PC-9 (cell line): Measurements from ENCODE around the gene SDHA. TPM values are rescaled to one million over a fixed set of nuclear protein-coding genes. Genes with fewer than 3 reads are reported as not detected.
"Not testable (repeated sequence)": the region's sequence is repeated elsewhere in the genome, so short reads cannot be mapped to it uniquely, and the experiment has no call there.

Experiments
- BruUV-seq: library from RNA; stranded (reverse); fragments of 400-500 nt; replicated peaks from 2 replicates; lab custom pipeline; 2021; lab: Mats Ljungman, UMichigan
- CTCF ChIA-PET: fragments of 300-600 bp; sonication (Branson Sonifier 250); formaldehyde crosslinking; loops from one replicate; lab custom pipeline; 2022; ENCODE audit warnings: antibody characterized with exemption; lab: Charles Lee
- POLR2A ChIA-PET: fragments of 300-600 bp; sonication (Branson Sonifier 250); formaldehyde crosslinking; loops from one replicate; lab custom pipeline; 2022; ENCODE audit warnings: antibody characterized with exemption; ENCODE audit not compliant: unreplicated experiment; lab: Charles Lee
- DNase-seq, 2 experiments: peaks; one replicate each; pipeline versions ENCODE4 v3.0.0 to v3.0.0-alpha.2; 2015 to 2022; ENCODE audit warnings: mixed read lengths in 1 of 2
- H2AFZ ChIP-seq: fragments of 200-600 bp; sonication (generic); 2 replicates; pipeline ENCODE4 v1.8.1; 2017; ENCODE audit warnings: antibody characterized with exemption
- H3F3A ChIP-seq: fragments of 200-600 bp; sonication (generic); 2 replicates; pipeline ENCODE4 v1.8.1; 2017; ENCODE audit warnings: antibody characterized with exemption, mild to moderate bottlenecking, low read depth; ENCODE audit not compliant: insufficient read depth
- H3K27ac ChIP-seq: fragments of 200-600 bp; sonication (generic); 2 replicates; pipeline ENCODE4 v1.6.1; 2016; ENCODE audit warnings: mixed run types
- H3K27me3 ChIP-seq: fragments of 200-600 bp; sonication (generic); 2 replicates; pipeline ENCODE4 v1.6.1; 2016; ENCODE audit warnings: low read depth, mixed run types; ENCODE audit not compliant: insufficient read depth
- H3K36me3 ChIP-seq: fragments of 200-600 bp; sonication (generic); 2 replicates; pipeline ENCODE4 v1.6.1; 2016; ENCODE audit warnings: low read depth, mixed run types
- H3K4me1 ChIP-seq: fragments of 200-600 bp; sonication (generic); replicated peaks from 2 replicates; pipeline ENCODE4 v1.6.1; 2016; ENCODE audit warnings: mixed run types; ENCODE audit not compliant: insufficient read depth
- H3K4me2 ChIP-seq: fragments of 200-600 bp; sonication (generic); 2 replicates; pipeline ENCODE4 v1.6.1; 2017; ENCODE audit warnings: mixed run types
- H3K4me3 ChIP-seq: fragments of 200-600 bp; sonication (generic); 2 replicates; pipeline ENCODE4 v1.6.1; 2016; ENCODE audit warnings: mixed run types
- H3K79me2 ChIP-seq: fragments of 200-600 bp; sonication (generic); 2 replicates; pipeline ENCODE4 v1.6.1; 2017; ENCODE audit warnings: low read depth, mixed run types
- H3K9me2 ChIP-seq: fragments of 200-600 bp; sonication (generic); 2 replicates; pipeline ENCODE4 v1.8.1; 2017; ENCODE audit warnings: mild to moderate bottlenecking; ENCODE audit not compliant: insufficient read depth
- H3K9me3 ChIP-seq: fragments of 200-600 bp; sonication (generic); 2 replicates; pipeline ENCODE4 v1.8.1; 2016; ENCODE audit warnings: low read depth; ENCODE audit not compliant: insufficient read depth
- H4K20me1 ChIP-seq: fragments of 200-600 bp; sonication (generic); 2 replicates; pipeline ENCODE4 v1.8.1; 2017; ENCODE audit not compliant: insufficient read depth
- EZH2 ChIP-seq: fragments of 200-600 bp; sonication (generic); IDR thresholded peaks from 2 replicates; pipeline ENCODE4 v1.8.0; 2017; ENCODE audit warnings: antibody characterized with exemption, low read depth
- intact Hi-C: fragments of 100-400 bp; cut with micrococcal nuclease; formaldehyde crosslinking; loops from one replicate; pipeline ENCODE4 v1.10.0; 2022; ENCODE audit not compliant: unreplicated experiment
- total RNA-seq: library from RNA; stranded (reverse); gene quantifications from 2 replicates; pipeline ENCODE4 v1.2.3, GENCODE V29; 2021
- TF ChIP-seq, protein P1 (sequence below): fragments of 200-600 bp; sonication (generic); conservative IDR thresholded peaks from 2 replicates; pipeline ENCODE4 v1.6.1; 2017; ENCODE audit warnings: mixed run types, antibody characterized with exemption, mild to moderate bottlenecking, moderate library complexity

SDHA gene
- total RNA-seq, 1 experiment from 2014 or later: 347 TPM

DNA sequence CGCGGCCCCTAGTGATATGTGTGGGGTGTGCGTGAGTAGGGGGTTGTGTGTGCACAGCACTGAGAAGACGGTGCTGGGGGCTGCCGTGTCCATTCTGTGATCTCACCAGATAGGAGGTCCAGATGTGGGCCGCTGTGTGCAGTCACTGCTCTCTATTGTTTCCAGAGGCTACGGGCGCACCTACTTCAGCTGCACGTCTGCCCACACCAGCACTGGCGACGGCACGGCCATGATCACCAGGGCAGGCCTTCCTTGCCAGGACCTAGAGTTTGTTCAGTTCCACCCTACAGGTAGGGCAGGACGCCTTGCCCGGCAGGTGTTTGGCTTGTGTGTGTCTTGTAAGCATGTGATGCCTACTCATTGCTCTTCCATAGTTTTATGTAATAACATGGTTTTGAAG, 12.6 kb downstream of the SDHA start:
- no peaks in the 10 kb centered on the region for H3K27me3 ChIP-seq
- H3K27ac ChIP-seq: no peak overlapping the region
- BruUV-seq: no TSS peak
- no peaks in the 10 kb centered on the region for H3K4me1 ChIP-seq
- no peaks in the 10 kb centered on the region for H3K79me2 ChIP-seq
- no peaks in the 10 kb centered on the region for H4K20me1 ChIP-seq
- H3K9me3 ChIP-seq: no peaks in the 10 kb centered on the region
- H3K4me2 ChIP-seq: no peak overlapping the region
- no peak overlapping the region for H3K4me3 ChIP-seq
- intact Hi-C loops: no loop called here
- peaks cover 32% of the 10 kb centered on the region for H3K36me3 ChIP-seq
- no peak for TF ChIP-seq EZH2
- no peak for DNase-seq
- H3K9me2 ChIP-seq: no peaks in the 10 kb centered on the region
- no peak overlapping the region for H2AFZ ChIP-seq
- H3F3A ChIP-seq: no peaks in the 10 kb centered on the region
- CTCF ChIA-PET: no interaction called here
- POLR2A ChIA-PET: interaction anchor here (0.6 kb wide), 1 partner anchor 223 kb away, joined by 4 read pairs; no protein-coding TSS in a partner anchor

DNA sequence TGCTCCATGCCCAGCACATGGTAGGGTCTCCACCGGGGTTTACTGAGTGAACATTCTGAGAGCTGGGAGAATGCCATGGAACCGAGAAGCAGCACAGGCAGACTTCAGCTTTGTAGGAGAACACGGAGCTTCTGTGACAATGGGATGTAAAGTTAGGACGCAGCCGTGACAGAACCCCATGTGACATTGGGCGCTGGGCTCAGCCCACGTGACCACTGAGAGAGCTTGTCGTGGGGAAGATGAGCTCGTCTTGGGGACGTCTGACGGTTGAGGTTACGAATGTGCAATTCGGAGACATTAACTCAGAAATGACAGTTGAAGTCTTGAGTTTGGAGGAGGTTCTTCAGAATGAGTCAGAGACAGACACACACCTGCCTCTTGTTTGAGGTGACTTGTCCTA, 13.5 kb downstream of the SDHA start:
- no peak overlapping the region for H3K4me2 ChIP-seq
- CTCF ChIA-PET: no interaction called here
- H3K79me2 ChIP-seq: no peaks in the 10 kb centered on the region
- H4K20me1 ChIP-seq: no peaks in the 10 kb centered on the region
- BruUV-seq: no TSS peak
- DNase-seq: no peak
- TF ChIP-seq, protein P1, sequence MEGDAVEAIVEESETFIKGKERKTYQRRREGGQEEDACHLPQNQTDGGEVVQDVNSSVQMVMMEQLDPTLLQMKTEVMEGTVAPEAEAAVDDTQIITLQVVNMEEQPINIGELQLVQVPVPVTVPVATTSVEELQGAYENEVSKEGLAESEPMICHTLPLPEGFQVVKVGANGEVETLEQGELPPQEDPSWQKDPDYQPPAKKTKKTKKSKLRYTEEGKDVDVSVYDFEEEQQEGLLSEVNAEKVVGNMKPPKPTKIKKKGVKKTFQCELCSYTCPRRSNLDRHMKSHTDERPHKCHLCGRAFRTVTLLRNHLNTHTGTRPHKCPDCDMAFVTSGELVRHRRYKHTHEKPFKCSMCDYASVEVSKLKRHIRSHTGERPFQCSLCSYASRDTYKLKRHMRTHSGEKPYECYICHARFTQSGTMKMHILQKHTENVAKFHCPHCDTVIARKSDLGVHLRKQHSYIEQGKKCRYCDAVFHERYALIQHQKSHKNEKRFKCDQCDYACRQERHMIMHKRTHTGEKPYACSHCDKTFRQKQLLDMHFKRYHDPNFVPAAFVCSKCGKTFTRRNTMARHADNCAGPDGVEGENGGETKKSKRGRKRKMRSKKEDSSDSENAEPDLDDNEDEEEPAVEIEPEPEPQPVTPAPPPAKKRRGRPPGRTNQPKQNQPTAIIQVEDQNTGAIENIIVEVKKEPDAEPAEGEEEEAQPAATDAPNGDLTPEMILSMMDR: no peak
- TF ChIP-seq EZH2: no peak
- H3K27me3 ChIP-seq: no peaks in the 10 kb centered on the region
- POLR2A ChIA-PET: interaction anchor here (0.6 kb wide), 1 partner anchor 381 kb away, joined by 9 read pairs; no protein-coding TSS in a partner anchor
- H3F3A ChIP-seq: no peaks in the 10 kb centered on the region
- no peaks in the 10 kb centered on the region for H3K9me3 ChIP-seq
- no peaks in the 10 kb centered on the region for H3K4me1 ChIP-seq
- H3K4me3 ChIP-seq: no peak overlapping the region
- H2AFZ ChIP-seq: no peak overlapping the region
- H3K27ac ChIP-seq: no peak overlapping the region
- no peaks in the 10 kb centered on the region for H3K9me2 ChIP-seq
- H3K36me3 ChIP-seq: peaks cover 25% of the 10 kb centered on the region
- intact Hi-C loops: no loop called here

GRCh38 chr5:233426-233825, 15.3 kb downstream of the SDHA start:
- H3K9me2 ChIP-seq, intact Hi-C loops, H3K79me2 ChIP-seq, BruUV-seq, H3K9me3 ChIP-seq, H2AFZ ChIP-seq, H3F3A ChIP-seq, DNase-seq, H3K4me2 ChIP-seq, H3K27ac ChIP-seq, H3K4me1 ChIP-seq, CTCF ChIA-PET, POLR2A ChIA-PET, H4K20me1 ChIP-seq, H3K27me3 ChIP-seq, H3K4me3 ChIP-seq: not testable (repeated sequence)
- H3K36me3 ChIP-seq: peaks cover 20% of the 10 kb centered on the region

GRCh38 chr5:234450-234849, 16.3 kb downstream of the SDHA start:
- TF ChIP-seq, protein P1: no peak
- no peak for TF ChIP-seq EZH2
- H3K4me1 ChIP-seq: no peaks in the 10 kb centered on the region
- H3K36me3 ChIP-seq: peaks cover 13% of the 10 kb centered on the region
- no peak overlapping the region for H3K4me2 ChIP-seq
- no peak overlapping the region for H3K4me3 ChIP-seq
- no peak overlapping the region for H2AFZ ChIP-seq
- H3F3A ChIP-seq: no peaks in the 10 kb centered on the region
- no peak overlapping the region for H3K27ac ChIP-seq
- H4K20me1 ChIP-seq: no peaks in the 10 kb centered on the region
- no peak for DNase-seq
- BruUV-seq: no TSS peak
- no peaks in the 10 kb centered on the region for H3K27me3 ChIP-seq
- no peaks in the 10 kb centered on the region for H3K79me2 ChIP-seq
- no peaks in the 10 kb centered on the region for H3K9me3 ChIP-seq
- ChIA-PET POLR2A (no interaction called here), CTCF (no interaction called here)
- intact Hi-C loops: no loop called here
- no peaks in the 10 kb centered on the region for H3K9me2 ChIP-seq

DNA sequence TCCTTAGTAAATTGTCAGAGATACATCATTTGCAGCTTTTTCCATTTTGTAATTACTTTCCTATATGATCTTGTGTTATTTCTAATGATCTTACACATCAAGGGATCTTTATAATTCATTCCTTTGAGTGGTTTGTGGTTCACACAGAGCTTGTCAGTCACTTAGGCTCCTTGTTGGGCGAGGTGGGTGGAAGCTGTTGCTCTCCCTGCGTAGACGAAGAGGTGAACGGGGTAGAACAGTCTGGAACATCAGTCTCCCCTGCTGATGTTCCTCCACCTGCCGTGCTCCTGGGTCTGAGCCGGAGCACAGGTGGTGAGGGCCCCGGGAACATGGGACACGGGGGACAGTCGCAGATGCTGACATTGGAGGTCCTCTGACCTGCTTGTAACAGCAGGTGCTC, 17.4 kb downstream of the SDHA start:
- H2AFZ ChIP-seq, H4K20me1 ChIP-seq, POLR2A ChIA-PET, H3K9me3 ChIP-seq, H3K79me2 ChIP-seq, H3K9me2 ChIP-seq, CTCF ChIA-PET, H3K4me1 ChIP-seq, H3K27me3 ChIP-seq, H3K4me3 ChIP-seq, H3F3A ChIP-seq, H3K4me2 ChIP-seq, H3K27ac ChIP-seq, intact Hi-C loops, BruUV-seq: not testable (repeated sequence)
- peaks cover 16% of the 10 kb centered on the region for H3K36me3 ChIP-seq
- peak in 1 of 2 experiments; percentile 29 for DNase-seq

DNA sequence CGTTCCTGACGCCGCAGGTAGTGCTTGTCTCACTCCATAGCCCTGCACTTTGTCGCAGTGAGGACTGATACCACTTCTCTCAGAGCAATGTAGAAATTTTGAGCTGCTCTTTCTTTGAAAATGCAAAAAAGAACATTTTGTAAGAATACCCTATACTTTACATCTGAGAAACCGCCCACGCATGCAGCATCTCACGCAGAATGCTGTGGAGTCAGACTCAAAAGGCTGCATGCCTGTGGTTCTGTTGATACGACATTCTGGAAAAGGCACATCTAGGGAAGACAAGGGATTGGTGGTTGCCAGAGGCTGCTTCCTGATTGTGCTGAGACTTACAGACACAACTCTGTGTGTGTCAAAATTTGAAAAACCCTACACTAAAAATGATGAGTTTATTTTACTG, 19.8 kb downstream of the SDHA start:
- POLR2A ChIA-PET, BruUV-seq, H3K4me1 ChIP-seq, H4K20me1 ChIP-seq, H3K4me2 ChIP-seq, H3K27ac ChIP-seq, H3K27me3 ChIP-seq, H3F3A ChIP-seq, CTCF ChIA-PET, H3K4me3 ChIP-seq, H3K79me2 ChIP-seq, H2AFZ ChIP-seq, H3K9me3 ChIP-seq, H3K9me2 ChIP-seq, intact Hi-C loops: not testable (repeated sequence)
- H3K36me3 ChIP-seq: peaks cover 34% of the 10 kb centered on the region
- DNase-seq: peak in 1 of 2 experiments; percentile 24
